H9 (cell line): ENCODE results near the gene GOT2. TPM values are rescaled to one million over a fixed set of nuclear protein-coding genes. Genes with fewer than 3 reads are reported as not detected.

Experiments used
- DNase-seq: peaks from one replicate; pipeline ENCODE4 v3.0.0-alpha.2; 2017
- H2AFZ ChIP-seq: one replicate; pipeline ENCODE4 v1.6.1; 2013; ENCODE audit warnings: mild to moderate bottlenecking, low read length, control low read depth, moderate library complexity
- H2AK5ac ChIP-seq: 2 replicates; pipeline ENCODE4 v1.6.1; 2013; ENCODE audit warnings: low read length, control low read depth, mixed read lengths; ENCODE audit not compliant: insufficient read length
- H2BK120ac ChIP-seq: one replicate; pipeline ENCODE4 v1.6.1; 2013; ENCODE audit warnings: low read depth, mild to moderate bottlenecking, low read length, control low read depth, inconsistent platforms; ENCODE audit not compliant: poor library complexity, severe bottlenecking
- H2BK12ac ChIP-seq: 2 replicates; pipeline ENCODE4 v1.6.1; 2013; ENCODE audit warnings: low read length, control low read depth, mixed read lengths, low read depth; ENCODE audit not compliant: insufficient read length
- H2BK15ac ChIP-seq: 2 replicates; pipeline ENCODE4 v1.6.1; 2013; ENCODE audit warnings: low read depth, low read length, control low read depth
- H2BK20ac ChIP-seq: one replicate; pipeline ENCODE4 v1.6.1; 2013; ENCODE audit warnings: low read depth, mild to moderate bottlenecking, low read length, control low read depth, inconsistent platforms; ENCODE audit not compliant: poor library complexity, severe bottlenecking
- H2BK5ac ChIP-seq: 2 replicates; pipeline ENCODE4 v1.6.1; 2013; ENCODE audit warnings: low read length, control low read depth, mixed read lengths; ENCODE audit not compliant: insufficient read length
- H3K14ac ChIP-seq: 2 replicates; pipeline ENCODE4 v1.6.1; 2013; ENCODE audit warnings: low read length, control low read depth; ENCODE audit not compliant: insufficient read depth
- H3K18ac ChIP-seq: 2 replicates; pipeline ENCODE4 v1.6.1; 2013; ENCODE audit warnings: low read depth, mild to moderate bottlenecking, mixed read lengths, low read length, control low read depth; ENCODE audit not compliant: insufficient read length
- H3K23ac ChIP-seq: 2 replicates; pipeline ENCODE4 v1.6.1; 2013; ENCODE audit warnings: low read length, control low read depth, mixed read lengths, low read depth; ENCODE audit not compliant: insufficient read length
- H3K23me2 ChIP-seq: 2 replicates; pipeline ENCODE4 v1.6.1; 2013; ENCODE audit warnings: low read depth, mild to moderate bottlenecking, mixed read lengths, low read length, control low read depth; ENCODE audit not compliant: insufficient read length, poor library complexity, severe bottlenecking
- H3K27ac ChIP-seq: 2 replicates; pipeline ENCODE4 v1.5.1; 2013; ENCODE audit warnings: low read length, control low read depth, mixed read lengths, low read depth; ENCODE audit not compliant: insufficient read length
- H3K27me3 ChIP-seq: 2 replicates; pipeline ENCODE4 v1.6.1; 2013; ENCODE audit warnings: low read length, control low read depth, inconsistent platforms; ENCODE audit not compliant: insufficient read depth
- H3K4ac ChIP-seq: 2 replicates; pipeline ENCODE4 v1.6.1; 2013; ENCODE audit warnings: low read depth, mild to moderate bottlenecking, control low read depth, inconsistent platforms, low read length, moderate library complexity
- H3K4me1 ChIP-seq: 2 replicates; pipeline ENCODE4 v1.6.1; 2013; ENCODE audit warnings: low read length, control low read depth, inconsistent platforms; ENCODE audit not compliant: insufficient read depth
- H3K4me2 ChIP-seq: 2 replicates; pipeline ENCODE4 v1.6.1; 2013; ENCODE audit warnings: low read length, control low read depth, mixed read lengths; ENCODE audit not compliant: insufficient read length, insufficient read depth
- H3K56ac ChIP-seq: 2 replicates; pipeline ENCODE4 v1.6.1; 2013; ENCODE audit warnings: low read depth, mild to moderate bottlenecking, mixed read lengths, low read length, control low read depth; ENCODE audit not compliant: insufficient read length
- H3K79me1 ChIP-seq: 2 replicates; pipeline ENCODE4 v1.6.1; 2013; ENCODE audit warnings: low read depth, mild to moderate bottlenecking, moderate library complexity, low read length, control low read depth, inconsistent platforms; ENCODE audit not compliant: insufficient read depth, poor library complexity, severe bottlenecking
- H3K79me2 ChIP-seq: 2 replicates; pipeline ENCODE4 v1.6.1; 2013; ENCODE audit warnings: low read length, control low read depth, inconsistent platforms; ENCODE audit not compliant: insufficient read depth
- H3K9ac ChIP-seq: 2 replicates; pipeline ENCODE4 v1.6.1; 2013; ENCODE audit warnings: low read length, control low read depth, mixed read lengths; ENCODE audit not compliant: insufficient read length; ENCODE audit errors: extremely low read depth
- H3K9me3 ChIP-seq: one replicate; pipeline ENCODE4 v1.6.1; 2013; ENCODE audit warnings: low read depth, low read length, inconsistent platforms; ENCODE audit not compliant: control insufficient read depth
- H3T11ph ChIP-seq: one replicate; pipeline ENCODE4 v1.6.1; 2013; ENCODE audit warnings: mild to moderate bottlenecking, low read length, control low read depth, inconsistent platforms
- H4K20me1 ChIP-seq: one replicate; pipeline ENCODE4 v1.6.1; 2013; ENCODE audit not compliant: control insufficient read depth, insufficient read length, insufficient read depth
- H4K5ac ChIP-seq: 2 replicates; pipeline ENCODE4 v1.6.1; 2013; ENCODE audit warnings: low read depth, mild to moderate bottlenecking, mixed read lengths, low read length, control low read depth; ENCODE audit not compliant: insufficient read length
- H4K8ac ChIP-seq: replicated peaks from 2 replicates; pipeline ENCODE4 v1.6.1; 2013; ENCODE audit warnings: low read length, control low read depth, mixed read lengths, low read depth; ENCODE audit not compliant: insufficient read length
- H4K91ac ChIP-seq: 2 replicates; pipeline ENCODE4 v1.6.1; 2013; ENCODE audit warnings: low read depth, mild to moderate bottlenecking, moderate library complexity, mixed read lengths, low read length, control low read depth; ENCODE audit not compliant: insufficient read length
- H3K27ac Mint-ChIP-seq, 3 experiments: 2 replicates in 2 of 3; 3 replicates in 1 of 3; pipeline ENCODE4 v1.8.0; 2020 to 2021; ENCODE audit warnings: mixed read lengths in 3 of 3, mild to moderate bottlenecking in 1 of 3, moderate library complexity in 1 of 3
- H3K27me3 Mint-ChIP-seq: 2 replicates; pipeline ENCODE4 v1.8.0; 2021; ENCODE audit warnings: low read depth, mild to moderate bottlenecking, moderate library complexity, mixed read lengths
- H3K36me3 Mint-ChIP-seq, 3 experiments: 2 replicates in 2 of 3; 3 replicates in 1 of 3; pipeline ENCODE4 v1.8.0; 2020 to 2021; ENCODE audit warnings: low read depth in 3 of 3, mixed read lengths in 3 of 3; ENCODE audit not compliant: insufficient read depth in 1 of 3
- H3K4me1 Mint-ChIP-seq, 2 experiments: 2 replicates each; pipeline ENCODE4 v1.8.0; 2020; ENCODE audit warnings: mixed read lengths in 2 of 2
- H3K4me3 Mint-ChIP-seq, 2 experiments: 2 replicates in 1 of 2; 3 replicates in 1 of 2; pipeline ENCODE4 v1.8.0; 2020 to 2021; ENCODE audit warnings: mild to moderate bottlenecking in 2 of 2, mixed read lengths in 2 of 2, moderate library complexity in 1 of 2
- H3K9me3 Mint-ChIP-seq, 2 experiments: 2 replicates in 1 of 2; 3 replicates in 1 of 2; pipeline ENCODE4 v1.8.0; 2020; ENCODE audit warnings: mild to moderate bottlenecking in 2 of 2, mixed read lengths in 2 of 2, moderate library complexity in 1 of 2
- WGBS: extraction: QIAGEN DNeasy Blood & Tissue Kit; methylation state at CpG from one replicate; pipeline ENCODE4 v1.1.7; 2013; ENCODE audit warnings: missing lambda C conversion rate, low lambda C conversion rate, mixed read lengths; ENCODE audit not compliant: insufficient read length; ENCODE audit errors: extremely low coverage; 5-methylcytosine and 5-hydroxymethylcytosine counted together
- total RNA-seq: library from RNA; stranded (reverse); gene quantifications from 2 replicates; pipeline ENCODE4 v1.2.1, GENCODE V29; 2021
- TF ChIP-seq, protein P1 (sequence below): fragments of 200-600 bp; sonication (generic); conservative IDR thresholded peaks from 3 replicates; pipeline ENCODE4 v1.8.0; 2021; ENCODE audit warnings: antibody characterized with exemption, mild to moderate bottlenecking

GOT2 gene
- total RNA-seq, 1 experiment from 2014 or later, result 148 TPM

DNA sequence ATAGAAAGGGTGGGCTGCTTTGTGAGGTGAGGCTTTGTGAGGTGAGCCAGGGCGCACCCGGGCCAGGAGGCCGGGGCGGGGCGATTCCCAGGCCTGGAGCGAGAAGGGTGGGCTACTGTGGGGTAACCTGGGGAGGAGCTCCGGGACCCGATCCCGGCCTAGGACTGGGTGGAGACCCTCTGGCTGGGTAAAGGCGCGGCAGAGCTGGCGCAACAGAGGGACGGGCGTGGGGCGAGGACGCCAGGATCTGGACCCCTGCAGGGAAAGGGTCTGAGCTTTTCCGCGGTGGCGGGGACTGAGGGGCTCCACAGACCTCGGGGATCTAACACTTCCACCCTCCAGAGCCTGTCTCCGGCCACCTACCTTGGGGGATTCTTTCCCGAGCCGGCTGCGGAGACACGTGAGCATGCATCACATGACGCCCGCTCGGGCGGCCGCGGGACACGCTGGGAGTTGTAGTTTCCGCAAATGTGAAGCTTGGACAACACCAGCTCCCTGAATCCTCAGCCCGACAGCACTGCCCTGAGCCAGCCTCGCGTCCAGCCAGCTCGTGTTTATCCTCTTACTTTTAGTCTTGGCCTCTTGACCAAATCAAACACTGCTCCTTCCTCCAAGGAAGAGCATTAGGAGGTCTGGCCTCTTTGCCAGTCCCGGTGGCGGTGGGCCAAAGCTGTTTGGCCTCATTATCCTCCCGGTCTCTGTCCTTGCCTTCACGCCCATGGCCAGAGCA, 49.6 kb downstream of the GOT2 start, which contains the start of gene SLC38A7:
TSS of gene SLC38A7 (minus strand) at position 417 of the 730 bp plus-strand sequence. CDS start 4,644 bp downstream, outside the sequence.
- Histone ChIP-seq H3K9ac (peak within 1 kb of the TSS; percentile 70), H3K27me3 (no peaks in the 10 kb centered on the region), H4K91ac (no peak within 1 kb of the TSS), H3K23ac (no peak within 1 kb of the TSS), H2BK5ac (no peak within 1 kb of the TSS), H3T11ph (no peak within 1 kb of the TSS), H3K18ac (peak within 1 kb of the TSS; percentile 36), H2AFZ (peak within 1 kb of the TSS; percentile 24), H2BK120ac (no peak within 1 kb of the TSS), H3K4ac (no peak within 1 kb of the TSS), H3K23me2 (peaks cover 6% of the 10 kb centered on the region), H3K27ac (no peak within 1 kb of the TSS), H3K56ac (no peak within 1 kb of the TSS), H4K8ac (no peak within 1 kb of the TSS), H3K4me1 (no peaks in the 10 kb centered on the region; the same call in 1 of the 2 replicates), H2BK15ac (no peak within 1 kb of the TSS), H2AK5ac (no peak within 1 kb of the TSS), H3K9me3 (no peaks in the 10 kb centered on the region), H3K14ac (peak within 1 kb of the TSS; percentile 66; the same call in 1 of the 2 replicates), H2BK20ac (no peak within 1 kb of the TSS), H4K20me1 (no peaks in the 10 kb centered on the region), H2BK12ac (no peak within 1 kb of the TSS), H3K79me2 (no peaks in the 10 kb centered on the region), H4K5ac (no peak within 1 kb of the TSS), H3K4me2 (peak within 1 kb of the TSS; percentile 92), H3K79me1 (no peaks in the 10 kb centered on the region)
- Mint-ChIP-seq H3K27ac (peak within 1 kb of the TSS in 2 of 3 experiments; percentile 92 to 95; a peak in 4 of 7 replicates), H3K27me3 (peaks cover 4% of the 10 kb centered on the region), H3K4me3 (peak within 1 kb of the TSS; percentile 93 to 95), H3K36me3 (peaks cover 4 to 14% (median 5%) of the 10 kb centered on the region in 3 experiments; a peak in 5 of 7 replicates), H3K4me1 (peaks cover 11 to 13% of the 10 kb centered on the region in 2 experiments), H3K9me3 (no peaks in the 10 kb centered on the region)
- no CpG with 5 or more reads among the region's 41 CpGs for WGBS
- TF ChIP-seq, protein P1, sequence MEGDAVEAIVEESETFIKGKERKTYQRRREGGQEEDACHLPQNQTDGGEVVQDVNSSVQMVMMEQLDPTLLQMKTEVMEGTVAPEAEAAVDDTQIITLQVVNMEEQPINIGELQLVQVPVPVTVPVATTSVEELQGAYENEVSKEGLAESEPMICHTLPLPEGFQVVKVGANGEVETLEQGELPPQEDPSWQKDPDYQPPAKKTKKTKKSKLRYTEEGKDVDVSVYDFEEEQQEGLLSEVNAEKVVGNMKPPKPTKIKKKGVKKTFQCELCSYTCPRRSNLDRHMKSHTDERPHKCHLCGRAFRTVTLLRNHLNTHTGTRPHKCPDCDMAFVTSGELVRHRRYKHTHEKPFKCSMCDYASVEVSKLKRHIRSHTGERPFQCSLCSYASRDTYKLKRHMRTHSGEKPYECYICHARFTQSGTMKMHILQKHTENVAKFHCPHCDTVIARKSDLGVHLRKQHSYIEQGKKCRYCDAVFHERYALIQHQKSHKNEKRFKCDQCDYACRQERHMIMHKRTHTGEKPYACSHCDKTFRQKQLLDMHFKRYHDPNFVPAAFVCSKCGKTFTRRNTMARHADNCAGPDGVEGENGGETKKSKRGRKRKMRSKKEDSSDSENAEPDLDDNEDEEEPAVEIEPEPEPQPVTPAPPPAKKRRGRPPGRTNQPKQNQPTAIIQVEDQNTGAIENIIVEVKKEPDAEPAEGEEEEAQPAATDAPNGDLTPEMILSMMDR, result no peak
- peak; percentile 91 for DNase-seq
